B cell (primary cell): Measurements from ENCODE around the gene SLC39A11. TPM values are rescaled to one million over a fixed set of nuclear protein-coding genes. Genes with fewer than 3 reads are reported as not detected.

Experiments
- ATAC-seq: fragments of 200-7000 bp; cut with Tn5 transposase; one replicate; pipeline ENCODE4 v1.10.0; 2021; ENCODE audit warnings: low read depth, mild to moderate bottlenecking, moderate number of reproducible peaks, moderate library complexity
- CTCF ChIA-PET: fragments of 350-600 bp; sonication (Branson Sonifier 250); formaldehyde crosslinking; loops from one replicate; lab custom pipeline; 2021; ENCODE audit warnings: antibody characterized with exemption, inconsistent platforms; lab: Charles Lee
- POLR2A ChIA-PET: fragments of 350-600 bp; sonication (Branson Sonifier 250); formaldehyde crosslinking; loops from one replicate; lab custom pipeline; 2021; ENCODE audit warnings: antibody characterized with exemption; lab: Charles Lee
- DNase-seq: peaks from one replicate; pipeline ENCODE4 v3.0.0; 2013
- H2AFZ ChIP-seq: 2 replicates; pipeline ENCODE4 v1.6.1; 2012; ENCODE audit warnings: mild to moderate bottlenecking, low read depth, low read length; ENCODE audit not compliant: insufficient read depth, poor library complexity, severe bottlenecking
- H3K27ac ChIP-seq, 2 donors: 1 replicate in 1 of 2; 2 replicates in 1 of 2; pipeline ENCODE4 v1.5.1; 2012 to 2013; ENCODE audit warnings: low read length in 2 of 2, mild to moderate bottlenecking in 2 of 2, moderate library complexity in 1 of 2
- H3K27me3 ChIP-seq, 4 experiments: fragments of 200-600 bp in 1 of 4; sonication (generic) in 1 of 4; replicated peaks in 1 of 4; 1 replicate in 2 of 4; 2 replicates in 2 of 4; pipeline versions ENCODE4 v1.6.1 to v1.7.0; 2013 to 2016; ENCODE audit warnings: low read length in 3 of 4, mild to moderate bottlenecking in 2 of 4, mixed read lengths in 1 of 4, moderate library complexity in 1 of 4; ENCODE audit not compliant: insufficient read depth in 4 of 4, control insufficient read depth in 3 of 4; ENCODE audit errors: control extremely low read depth in 1 of 4
- H3K36me3 ChIP-seq, 2 experiments: replicated peaks in 1 of 2; 1 replicate in 1 of 2; 2 replicates in 1 of 2; pipeline versions ENCODE4 v1.6.1 to v1.7.1; 2013; ENCODE audit warnings: low read length in 1 of 2; ENCODE audit not compliant: insufficient read depth in 2 of 2, control insufficient read depth in 1 of 2; ENCODE audit errors: control extremely low read depth in 1 of 2, extremely low read depth in 1 of 2
- H3K4me1 ChIP-seq, 2 donors: fragments of 200-600 bp in 1 of 2; sonication (generic) in 1 of 2; 1 replicate in 1 of 2; 2 replicates in 1 of 2; pipeline versions ENCODE4 v1.5.1 to v1.6.1; 2013 to 2017; ENCODE audit warnings: low read length in 2 of 2; ENCODE audit not compliant: control insufficient read depth in 2 of 2, insufficient read depth in 2 of 2
- H3K4me2 ChIP-seq: replicated peaks from 2 replicates; pipeline ENCODE3; 2012; ENCODE audit warnings: mild to moderate bottlenecking, low read depth, low read length; ENCODE audit not compliant: poor library complexity, severe bottlenecking
- H3K4me3 ChIP-seq, 5 experiments: fragments of 200-600 bp in 1 of 5; sonication (generic) in 1 of 5; 1 replicate in 3 of 5; 2 replicates in 2 of 5; pipeline versions ENCODE4 v1.5.1 to v1.7.0; 2011 to 2016; ENCODE audit warnings: low read length in 4 of 5, mild to moderate bottlenecking in 4 of 5, low read depth in 2 of 5, control low read depth in 1 of 5, moderate library complexity in 1 of 5; ENCODE audit not compliant: insufficient read depth in 1 of 5; ENCODE audit errors: control extremely low read depth in 1 of 5, extremely low read depth in 1 of 5
- H3K79me2 ChIP-seq: fragments of 200-600 bp; sonication (generic); one replicate; pipeline ENCODE4 v1.6.0; 2016; ENCODE audit warnings: low read length; ENCODE audit not compliant: control insufficient read depth, insufficient read depth
- H3K9ac ChIP-seq: fragments of 200-600 bp; sonication (generic); 2 replicates; pipeline ENCODE4 v1.6.1; 2017; ENCODE audit warnings: mild to moderate bottlenecking, low read length, moderate library complexity
- H3K9me3 ChIP-seq, 3 donors: one replicate each; pipeline versions ENCODE4 v1.6.1 to v1.7.1; 2013; ENCODE audit warnings: low read length in 2 of 3; ENCODE audit not compliant: control insufficient read depth in 2 of 3, insufficient read depth in 1 of 3; ENCODE audit errors: control extremely low read depth in 1 of 3
- H4K20me1 ChIP-seq: 2 replicates; pipeline ENCODE4 v1.6.0; 2012; ENCODE audit warnings: mild to moderate bottlenecking, low read length; ENCODE audit not compliant: insufficient read depth, control insufficient read depth, poor library complexity, severe bottlenecking
- H3K27ac Mint-ChIP-seq: one replicate; pipeline ENCODE4 v1.8.0; 2021; ENCODE audit warnings: mixed read lengths
- H3K27me3 Mint-ChIP-seq: one replicate; pipeline ENCODE4 v1.8.0; 2021; ENCODE audit warnings: mixed read lengths
- H3K4me1 Mint-ChIP-seq: one replicate; pipeline ENCODE4 v1.8.0; 2021; ENCODE audit warnings: mixed read lengths
- H3K4me3 Mint-ChIP-seq: one replicate; pipeline ENCODE4 v1.8.0; 2021; ENCODE audit warnings: mixed read lengths
- H3K9me3 Mint-ChIP-seq: one replicate; pipeline ENCODE4 v1.8.0; 2022; ENCODE audit warnings: mixed read lengths; ENCODE audit not compliant: insufficient read depth
- CTCF ChIP-seq: fragments of 200-600 bp; IDR thresholded peaks from one replicate; pipeline ENCODE4 v1.8.0; 2022; ENCODE audit warnings: antibody characterized with exemption, mild to moderate bottlenecking
- EZH2 ChIP-seq: IDR thresholded peaks from 2 replicates; pipeline ENCODE4 v1.6.1; 2012; ENCODE audit warnings: borderline replicate concordance, low read depth, mild to moderate bottlenecking, moderate library complexity, low read length; ENCODE audit not compliant: insufficient read depth, poor library complexity, severe bottlenecking
- WGBS: methylation state at CpG from one replicate; pipeline ENCODE4 v1.1.5; 2013; ENCODE audit warnings: missing lambda C conversion rate; ENCODE audit not compliant: insufficient coverage; 5-methylcytosine and 5-hydroxymethylcytosine counted together
- intact Hi-C: fragments of 100-400 bp; cut with micrococcal nuclease; formaldehyde crosslinking; loops from one replicate; pipeline ENCODE4 v1.10.0; 2022
- polyA plus RNA-seq: library from polyadenylated mRNA; depleted of rRNA; stranded (reverse); fragments of >200 nt; gene quantifications from 2 replicates; pipeline ENCODE4 v1.2.3, GENCODE V29; 2012
- total RNA-seq, 2 donors: library from RNA; stranded (reverse); fragments of 120-200 nt in 1 of 2; gene quantifications; 1 replicate in 1 of 2; 2 replicates in 1 of 2; pipeline versions ENCODE4 v1.2.3 to v1.2.4, GENCODE V29; 2013 to 2022

The SLC39A11 gene
- total and polyA plus RNA-seq, 2 donors (not counting 1 experiment from before 2014, with no cell fraction given): 6.9 to 39.6 TPM

- H3K27ac Mint-ChIP-seq: no peak overlapping the region
- no peaks in the 10 kb centered on the region for H3K27me3 ChIP-seq
Measured at GRCh38 chr17:72887917-72888316, 204.6 kb downstream of the SLC39A11 start.

GRCh38 chr17:72887322-72887721, 205.2 kb downstream of the SLC39A11 start:
- Histone ChIP-seq H3K4me2 (no peak overlapping the region), H3K79me2 (no peaks in the 10 kb centered on the region), H3K36me3 (peaks cover 2 to 3% of the 10 kb centered on the region in 2 experiments), H3K9ac (no peak overlapping the region), H3K4me1 (no peaks in the 10 kb centered on the region), H3K9me3 (no peaks in the 10 kb centered on the region), H4K20me1 (no peaks in the 10 kb centered on the region), H3K27me3 (no peaks in the 10 kb centered on the region), H3K4me3 (no peak overlapping the region), H2AFZ (no peak overlapping the region), H3K27ac (no peak overlapping the region)
- ATAC-seq: no peak
- ChIA-PET CTCF (no interaction called here), POLR2A (no interaction called here)
- no peak for DNase-seq
- no peaks in the 10 kb centered on the region for H3K9me3 Mint-ChIP-seq
- no peaks in the 10 kb centered on the region for H3K4me1 Mint-ChIP-seq
- H3K27me3 Mint-ChIP-seq: no peaks in the 10 kb centered on the region
- no peak overlapping the region for H3K4me3 Mint-ChIP-seq
- TF ChIP-seq CTCF (no peak), EZH2 (no peak)
- no peak overlapping the region for H3K27ac Mint-ChIP-seq
- 89% methylated on average over 3 of the region's 8 CpGs for whole genome bisulfite sequencing
- intact Hi-C loops: no loop called here

More at GRCh38 chr17:72887917-72888316, 204.6 kb downstream of the SLC39A11 start:
- Histone ChIP-seq H3K36me3 (peaks cover 0 to 3% of the 10 kb centered on the region in 2 experiments), H3K9me3 (no peaks in the 10 kb centered on the region), H3K4me3 (no peak overlapping the region), H3K4me1 (no peaks in the 10 kb centered on the region), H3K9ac (no peak overlapping the region), H2AFZ (no peak overlapping the region), H3K27ac (no peak overlapping the region), H4K20me1 (no peaks in the 10 kb centered on the region), H3K4me2 (no peak overlapping the region), H3K79me2 (no peaks in the 10 kb centered on the region)
- Mint-ChIP-seq H3K27me3 (no peaks in the 10 kb centered on the region), H3K9me3 (no peaks in the 10 kb centered on the region), H3K4me3 (no peak overlapping the region), H3K4me1 (no peaks in the 10 kb centered on the region)
- ChIA-PET CTCF (no interaction called here), POLR2A (no interaction called here)
- TF ChIP-seq CTCF: no peak
- TF ChIP-seq EZH2: no peak
- no peak for ATAC-seq
- WGBS: no CpG with 5 or more reads among the region's 4 CpGs
- DNase-seq: no peak
- intact Hi-C loops: no loop called here
